Adrenal gland (tissue), 12 donors: Measurements from ENCODE around the gene TNKS2. TPM values are rescaled to one million over a fixed set of nuclear protein-coding genes. Genes with fewer than 3 reads are reported as not detected.
"Not testable (repeated sequence)": the region's sequence is repeated elsewhere in the genome, so short reads cannot be mapped to it uniquely, and the experiment has no call there.

Source experiments
- DNase-seq, 7 donors: peaks; one replicate each; pipeline ENCODE4 v3.0.0-alpha.2; 2019 to 2020
- H3K27ac ChIP-seq, 5 donors: fragments of 200-600 bp; sonication (generic) in 4 of 5; 1 replicate in 3 of 5; 2 replicates in 2 of 5; pipeline versions ENCODE4 v1.5.1 to v1.8.0; 2016 to 2020; ENCODE audit warnings: mild to moderate bottlenecking in 1 of 5
- H3K27me3 ChIP-seq: fragments of 200-600 bp; 2 replicates; pipeline ENCODE4 v1.8.0; 2021
- H3K36me3 ChIP-seq, 2 donors: fragments of 200-600 bp; replicated peaks in 1 of 2; 1 replicate in 1 of 2; 2 replicates in 1 of 2; pipeline versions ENCODE4 v1.5.1 to v1.8.0; 2018 to 2022
- H3K4me1 ChIP-seq, 2 donors: fragments of 200-600 bp; replicated peaks in 1 of 2; 1 replicate in 1 of 2; 2 replicates in 1 of 2; pipeline versions ENCODE4 v1.5.1 to v1.8.0; 2018 to 2021
- H3K4me3 ChIP-seq, 4 donors: fragments of 200-600 bp; sonication (generic) in 3 of 4; one replicate each; pipeline ENCODE4 v1.5.1; 2016 to 2018
- H3K9me3 ChIP-seq, 3 donors: fragments of 200-600 bp; sonication (generic) in 1 of 3; replicated peaks in 1 of 3; 1 replicate in 2 of 3; 2 replicates in 1 of 3; pipeline versions ENCODE4 v1.5.1 to v1.8.0; 2016 to 2021
- CTCF ChIP-seq, 6 experiments: fragments of 450-650 bp in 4 of 6; fragments of 200-600 bp in 2 of 6; sonication (generic) in 1 of 6; IDR thresholded peaks; 1 replicate in 5 of 6; 2 replicates in 1 of 6; pipeline versions ENCODE4 v1.5.1 to v1.8.0; 2016 to 2021; ENCODE audit warnings: antibody characterized with exemption in 6 of 6, mild to moderate bottlenecking in 2 of 6, moderate library complexity in 1 of 6
- POLR2A ChIP-seq, 2 donors: fragments of 450-650 bp; IDR thresholded peaks; one replicate each; pipeline ENCODE4 v1.6.1; 2017; ENCODE audit warnings: antibody characterized with exemption in 2 of 2, mild to moderate bottlenecking in 2 of 2, moderate library complexity in 1 of 2
- WGBS, 4 donors: extraction: QIAGEN DNeasy Blood & Tissue Kit in 2 of 4; methylation state at CpG; one replicate each; pipeline versions ENCODE4 v1.1.5 to v1.1.7; 2013 to 2017; 5-methylcytosine and 5-hydroxymethylcytosine counted together
- intact Hi-C, 2 donors: fragments of 100-400 bp; cut with DNase I; formaldehyde crosslinking; loops; one replicate each; pipeline versions ENCODE4 v1.14.1 to v1.15.0; 2022 to 2023
- polyA plus RNA-seq, 3 donors: library from polyadenylated mRNA; stranded (reverse); fragments of 200-250 nt in 2 of 3; fragments of 350-450 nt in 1 of 3; fragmentation: Illumina TruSeq in 1 of 3; extraction: RNeasy Lipid Tissue Mini Kit (QIAGEN cat#74804) in 1 of 3; gene quantifications; one replicate each; pipeline ENCODE4 v1.2.3, GENCODE V29; 2013 to 2014
- total RNA-seq, 9 donors: library from RNA; depleted of rRNA in 4 of 9; stranded (reverse); fragments of >200 nt in 4 of 9; fragments of 120-200 nt in 1 of 9; fragmentation: NEBNext Ultra II Directional in 1 of 9; extraction: Animal tissue kit (Norgen Biotek cat#: 25700) in 1 of 9; gene quantifications; one replicate each; pipeline versions ENCODE4 v1.1.0 to v1.2.4, GENCODE V29; 2013 to 2023
- donor health status: healthy with polysubstance abuse.
- donor health status: Bipolar disorder and iron deficiency.
- donor health status: DM: yes; HTN: yes; CAD: no.
- donor health status: DM: no; HTN: no; CAD: no.
- donor health status: DM: no; HTN: no; CAD: no.
- donor health status: DM: yes; HTN: yes; CAD: no.

TNKS2 gene
- total and polyA plus RNA-seq, 12 donors, result 7.9 to 53.3 (median 33.2) TPM

GRCh38 chr10:91887272-91888076, 89.2 kb downstream of the TNKS2 start:
- Histone ChIP-seq H3K27ac (no peak overlapping the region), H3K27me3 (no peaks in the 10 kb centered on the region), H3K4me1 (peaks cover 8 to 13% of the 10 kb centered on the region in 2 donors), H3K36me3 (no peaks in the 10 kb centered on the region), H3K9me3 (no peaks in the 10 kb centered on the region), H3K4me3 (peak overlapping the region in 2 of 4 donors; percentile 17 to 67)
- no peak for TF ChIP-seq CTCF (IDR thresholded peaks at IDR 0.05)
- no peak for TF ChIP-seq POLR2A (IDR thresholded peaks at IDR 0.05)
- DNase-seq, result peak in 4 of 7 donors; percentile 30 to 38 (median 34)
- intact Hi-C loops, result no loop called here
- WGBS, 4 donors, result 1 to 2% (median 1%) methylated on average over 34 to 59 of the region's 59 CpGs

DNA sequence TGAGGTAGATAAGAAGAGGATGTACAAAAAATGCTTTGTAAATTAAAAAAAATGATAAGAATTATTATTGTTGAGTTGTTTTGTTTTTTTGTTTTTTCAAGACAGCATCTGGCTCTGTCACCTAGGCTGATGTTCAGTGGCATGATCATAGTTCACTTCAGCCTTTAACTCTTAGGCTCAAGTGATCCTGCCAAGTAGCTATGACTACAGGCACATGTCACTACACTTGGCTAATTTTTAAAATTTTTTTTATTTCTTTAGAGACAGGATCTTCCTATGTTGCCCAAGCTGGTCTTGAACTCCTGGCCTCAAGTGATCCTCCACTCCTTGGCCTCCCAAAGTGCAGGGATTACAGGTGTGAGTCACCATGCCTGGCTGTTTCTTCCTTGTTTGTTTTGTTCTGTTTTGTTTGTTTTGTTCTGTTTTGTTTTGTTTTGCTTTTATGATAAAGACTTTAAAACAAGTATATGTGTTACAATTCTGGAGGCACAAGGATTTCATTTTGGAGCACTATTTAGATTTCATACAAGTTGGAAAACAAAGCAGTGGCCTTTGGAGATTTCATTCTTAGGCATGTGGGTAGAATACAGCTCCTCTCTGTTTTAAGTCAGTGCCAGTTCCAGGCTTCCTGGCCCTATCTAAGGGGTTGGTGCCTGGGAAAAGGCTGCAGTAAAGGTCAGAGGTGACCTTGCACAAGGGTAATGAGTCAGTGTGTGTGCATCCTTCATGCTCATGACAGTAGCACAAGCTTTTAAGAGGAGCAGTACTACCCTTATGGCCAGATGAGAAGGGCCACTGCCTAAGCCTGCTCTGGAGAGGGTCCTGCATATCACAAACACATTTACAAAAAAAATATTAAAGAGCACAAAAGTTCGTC, 93.1 kb downstream of the TNKS2 start:
- TF ChIP-seq CTCF (IDR thresholded peaks at IDR 0.05), result no peak
- TF ChIP-seq POLR2A (IDR thresholded peaks at IDR 0.05), result no peak
- Histone ChIP-seq H3K27ac (peak overlapping the region in 3 of 5 donors; percentile 3 to 43 (median 31)), H3K4me1 (peaks cover 8 to 13% of the 10 kb centered on the region in 2 donors), H3K4me3 (no peak overlapping the region), H3K27me3 (no peaks in the 10 kb centered on the region), H3K9me3 (no peaks in the 10 kb centered on the region), H3K36me3 (no peaks in the 10 kb centered on the region)
- WGBS, 4 donors, result 44 to 73% (median 67%) methylated on average over 1 of the region's 1 CpG
- intact Hi-C loops, result no loop called here
- DNase-seq, result peak; percentile 50 to 86 (median 66)

- TF ChIP-seq POLR2A (IDR thresholded peaks at IDR 0.05), result no peak
- no peak for TF ChIP-seq CTCF (IDR thresholded peaks at IDR 0.05)
- no peak overlapping the region for H3K4me3 ChIP-seq
- peaks cover 1 to 2% of the 10 kb centered on the region in 2 donors for H3K4me1 ChIP-seq
- H3K27ac ChIP-seq, result no peak overlapping the region
- no peak for DNase-seq
- no peaks in the 10 kb centered on the region for H3K36me3 ChIP-seq
- no peaks in the 10 kb centered on the region for H3K27me3 ChIP-seq
- no peaks in the 10 kb centered on the region for H3K9me3 ChIP-seq
- 92 to 100% (median 97%) methylated on average over 2 of the region's 2 CpGs for WGBS, 4 donors
- intact Hi-C loops, result no loop called here
Observed at GRCh38 chr10:91893051-91893450, 94.8 kb downstream of the TNKS2 start.

DNA sequence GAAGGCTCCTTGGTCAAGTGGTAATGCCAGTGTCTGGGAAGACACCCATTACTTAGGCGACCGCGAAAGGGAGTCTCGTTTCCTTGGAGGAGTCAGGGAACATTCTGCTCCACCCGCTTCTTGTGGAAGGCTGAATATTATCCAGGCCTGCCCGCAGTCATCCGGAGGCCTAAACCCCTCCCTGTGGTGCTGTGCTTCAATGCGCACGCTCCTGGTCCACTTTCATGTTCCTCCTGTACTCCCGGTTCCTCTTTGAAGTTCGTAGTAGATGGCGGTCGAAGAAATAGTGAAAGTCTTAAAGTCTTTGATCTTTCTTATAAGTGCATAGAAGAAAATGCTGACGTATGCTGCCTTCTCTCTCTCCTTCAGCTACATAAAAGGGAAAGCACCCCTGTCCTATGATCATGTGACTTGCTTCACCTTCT, 96.0 kb downstream of the TNKS2 start:
- not testable (repeated sequence) for H3K36me3 ChIP-seq
- 82 to 92% (median 87%) methylated on average over 14 of the region's 14 CpGs for WGBS, 4 donors

More for the DNA sequence above, 96.0 kb downstream of the TNKS2 start:
- H3K4me3 ChIP-seq, H3K9me3 ChIP-seq, DNase-seq, H3K4me1 ChIP-seq, H3K27ac ChIP-seq, intact Hi-C loops, H3K27me3 ChIP-seq: not testable (repeated sequence)
